Measurements from ENCODE around the gene CLASP2. TPM values are rescaled to one million over a fixed set of nuclear protein-coding genes. Genes with fewer than 3 reads are reported as not detected.

The CLASP2 gene
- total RNA-seq, 1 experiment from 2014 or later = 66.3 TPM

GRCh38 chr3:33577173-33577572 is 140.9 kb downstream of the CLASP2 start:
- Histone ChIP-seq H3K36me3 (ENCODE audit: control insufficient read depth, insufficient read depth, low read length) (no peaks in the 10 kb centered on the region), H3K4me3 (ENCODE audit: low read depth, low read length) (no peak overlapping the region), H3K9me3 (no peaks in the 10 kb centered on the region), H3K27me3 (replicated peaks; ENCODE audit: control insufficient read depth, insufficient read depth, low read length) (no peaks in the 10 kb centered on the region), H3K4me1 (peaks cover 50% of the 10 kb centered on the region)
- H3K27ac Mint-ChIP-seq (ENCODE audit: unreplicated experiment) = no peak overlapping the region
- BruUV-seq (replicated peaks) = no TSS peak
- no peaks in the 10 kb centered on the region for H3K27me3 Mint-ChIP-seq (ENCODE audit: insufficient read depth, unreplicated experiment)
- peaks cover under 1% of the 10 kb centered on the region for H3K4me1 Mint-ChIP-seq (ENCODE audit: low read depth, unreplicated experiment)
- POLR2A ChIA-PET = no interaction called here
- DNase-seq = no peak
- no peak for TF ChIP-seq CTCF (IDR thresholded peaks at IDR 0.05; ENCODE audit: insufficient read depth in 1 of 2, low read depth in 1 of 2, low read length in 1 of 2, severe bottlenecking in 1 of 2, unreplicated experiment in 1 of 2)
- H3K4me3 Mint-ChIP-seq (ENCODE audit: unreplicated experiment) = no peak overlapping the region
- CTCF ChIA-PET = no interaction called here
- intact Hi-C loops (cut with micrococcal nuclease; ENCODE audit: unreplicated experiment) = no loop called here
- H3K36me3 Mint-ChIP-seq (ENCODE audit: insufficient read depth, unreplicated experiment) = peaks cover 29% of the 10 kb centered on the region
- no peaks in the 10 kb centered on the region for H3K9me3 Mint-ChIP-seq (ENCODE audit: unreplicated experiment)

- Histone ChIP-seq H3K36me3 (ENCODE audit: control insufficient read depth, insufficient read depth, low read length) (no peaks in the 10 kb centered on the region), H3K4me1 (peaks cover 33% of the 10 kb centered on the region), H3K27me3 (replicated peaks; ENCODE audit: control insufficient read depth, insufficient read depth, low read length) (no peaks in the 10 kb centered on the region), H3K4me3 (ENCODE audit: low read depth, low read length) (no peak overlapping the region), H3K9me3 (no peaks in the 10 kb centered on the region)
- no TSS peak for BruUV-seq (replicated peaks)
- intact Hi-C loops (cut with micrococcal nuclease; ENCODE audit: unreplicated experiment) = no loop called here
- no peaks in the 10 kb centered on the region for H3K27me3 Mint-ChIP-seq (ENCODE audit: insufficient read depth, unreplicated experiment)
- no peak overlapping the region for H3K4me3 Mint-ChIP-seq (ENCODE audit: unreplicated experiment)
- H3K4me1 Mint-ChIP-seq (ENCODE audit: low read depth, unreplicated experiment) = no peaks in the 10 kb centered on the region
- CTCF ChIA-PET = no interaction called here
- no peak for TF ChIP-seq CTCF (IDR thresholded peaks at IDR 0.05; ENCODE audit: insufficient read depth in 1 of 2, low read depth in 1 of 2, low read length in 1 of 2, severe bottlenecking in 1 of 2, unreplicated experiment in 1 of 2)
- POLR2A ChIA-PET = no interaction called here
- no peak for DNase-seq
- H3K36me3 Mint-ChIP-seq (ENCODE audit: insufficient read depth, unreplicated experiment) = peaks cover 29% of the 10 kb centered on the region
- no peaks in the 10 kb centered on the region for H3K9me3 Mint-ChIP-seq (ENCODE audit: unreplicated experiment)
- no peak overlapping the region for H3K27ac Mint-ChIP-seq (ENCODE audit: unreplicated experiment)
Measured at GRCh38 chr3:33575311-33575710, 142.7 kb downstream of the CLASP2 start.

- no TSS peak for BruUV-seq (replicated peaks)
- TF ChIP-seq CTCF (IDR thresholded peaks at IDR 0.05; ENCODE audit: insufficient read depth in 1 of 2, low read depth in 1 of 2, low read length in 1 of 2, severe bottlenecking in 1 of 2, unreplicated experiment in 1 of 2) = no peak
- Histone ChIP-seq H3K4me1 (no peaks in the 10 kb centered on the region), H3K9me3 (no peaks in the 10 kb centered on the region), H3K4me3 (ENCODE audit: low read depth, low read length) (no peak overlapping the region), H3K27me3 (replicated peaks; ENCODE audit: control insufficient read depth, insufficient read depth, low read length) (no peaks in the 10 kb centered on the region), H3K36me3 (ENCODE audit: control insufficient read depth, insufficient read depth, low read length) (no peaks in the 10 kb centered on the region)
- intact Hi-C loops (cut with micrococcal nuclease; ENCODE audit: unreplicated experiment) = no loop called here
- Mint-ChIP-seq H3K27ac (ENCODE audit: unreplicated experiment) (no peak overlapping the region), H3K36me3 (ENCODE audit: insufficient read depth, unreplicated experiment) (peaks cover 24% of the 10 kb centered on the region), H3K4me1 (ENCODE audit: low read depth, unreplicated experiment) (no peaks in the 10 kb centered on the region), H3K4me3 (ENCODE audit: unreplicated experiment) (no peak overlapping the region), H3K9me3 (ENCODE audit: unreplicated experiment) (no peaks in the 10 kb centered on the region), H3K27me3 (ENCODE audit: insufficient read depth, unreplicated experiment) (no peaks in the 10 kb centered on the region)
- DNase-seq = no peak
- CTCF ChIA-PET = no interaction called here
- POLR2A ChIA-PET = no interaction called here
Measured at GRCh38 chr3:33557829-33558228, 160.2 kb downstream of the CLASP2 start.

Measured in Caco-2 (cell line).